HepG2 (cell line): ENCODE data around the gene DCST2. TPM values are rescaled to one million over a fixed set of nuclear protein-coding genes. Genes with fewer than 3 reads are reported as not detected.

Experiments used
- CREM ChIP-seq, 2 experiments: sonication (generic) in 1 of 2; formaldehyde crosslinking in 1 of 2; IDR thresholded peaks; 2 replicates each; pipeline versions ENCODE4 v1.4.0 to v1.6.1; 2016 to 2020; ENCODE audit warnings: antibody characterized with exemption in 1 of 2, mild to moderate bottlenecking in 1 of 2, missing genetic modification reagents in 1 of 2
- CSRNP1 ChIP-seq: sonication (generic); formaldehyde crosslinking; IDR thresholded peaks from 2 replicates; pipeline ENCODE4 v1.8.1; 2023; ENCODE audit warnings: mild to moderate bottlenecking, missing genetic modification reagents
- HDAC1 ChIP-seq: sonication (generic); formaldehyde crosslinking; IDR thresholded peaks from 2 replicates; pipeline ENCODE4 v1.5.1; 2020; ENCODE audit warnings: mild to moderate bottlenecking, missing genetic modification reagents
- IKZF5 ChIP-seq: IDR thresholded peaks from 2 replicates; pipeline ENCODE4 v1.6.1; 2018; ENCODE audit warnings: missing genetic modification reagents, mild to moderate bottlenecking, missing compliant biosample characterization
- JUND ChIP-seq: sonication (generic); formaldehyde crosslinking; IDR thresholded peaks from 2 replicates; pipeline ENCODE4 v1.8.0; 2022; ENCODE audit warnings: mild to moderate bottlenecking, missing genetic modification reagents
- NFIB ChIP-seq: sonication (generic); formaldehyde crosslinking; IDR thresholded peaks from 2 replicates; pipeline ENCODE4 v1.9.0; 2021; ENCODE audit warnings: missing genetic modification reagents, mild to moderate bottlenecking, borderline replicate concordance
- NR2F6 ChIP-seq, 2 experiments: IDR thresholded peaks; 2 replicates each; pipeline ENCODE4 v1.6.1; 2016; ENCODE audit warnings: antibody characterized with exemption in 1 of 2, mild to moderate bottlenecking in 1 of 2
- RAD21 ChIP-seq: fragments of 450-650 bp; formaldehyde crosslinking; IDR thresholded peaks from 2 replicates; pipeline ENCODE4 v1.5.0; 2020; ENCODE audit warnings: mild to moderate bottlenecking
- THAP7 ChIP-seq: sonication (generic); formaldehyde crosslinking; IDR thresholded peaks from 2 replicates; pipeline ENCODE4 v1.8.1; 2023; ENCODE audit warnings: mild to moderate bottlenecking, missing genetic modification reagents
- ZBTB14 ChIP-seq: sonication (generic); formaldehyde crosslinking; IDR thresholded peaks from 2 replicates; pipeline ENCODE4 v1.4.0; 2020; ENCODE audit warnings: missing genetic modification reagents
- ZBTB7B ChIP-seq: sonication (generic); formaldehyde crosslinking; IDR thresholded peaks from 2 replicates; pipeline ENCODE4 v1.4.0; 2020; ENCODE audit warnings: missing genetic modification reagents
- ZGPAT ChIP-seq: IDR thresholded peaks from 2 replicates; pipeline ENCODE4 v1.6.1; 2016; ENCODE audit warnings: mild to moderate bottlenecking
- ZNF101 ChIP-seq: sonication (generic); formaldehyde crosslinking; IDR thresholded peaks from 2 replicates; pipeline ENCODE4 v1.4.0; 2020; ENCODE audit warnings: mild to moderate bottlenecking, low read depth, missing genetic modification reagents, borderline replicate concordance
- ZNF124 ChIP-seq: sonication (generic); formaldehyde crosslinking; IDR thresholded peaks from 2 replicates; pipeline ENCODE4 v1.4.0; 2020; ENCODE audit warnings: missing genetic modification reagents
- ZNF431 ChIP-seq: sonication (generic); formaldehyde crosslinking; IDR thresholded peaks from 2 replicates; pipeline ENCODE4 v1.9.0; 2022; ENCODE audit warnings: missing genetic modification reagents, low read depth, mild to moderate bottlenecking, borderline replicate concordance
- ZNF576 ChIP-seq: sonication (generic); formaldehyde crosslinking; IDR thresholded peaks from 2 replicates; pipeline ENCODE4 v1.4.0; 2020; ENCODE audit warnings: mild to moderate bottlenecking, missing genetic modification reagents
- ZNF703 ChIP-seq: sonication (generic); formaldehyde crosslinking; IDR thresholded peaks from 2 replicates; pipeline ENCODE4 v1.5.1; 2020; ENCODE audit warnings: missing genetic modification reagents, mild to moderate bottlenecking, moderate library complexity, borderline replicate concordance
- ZNF775 ChIP-seq: sonication (generic); formaldehyde crosslinking; IDR thresholded peaks from 2 replicates; pipeline ENCODE4 v1.4.0; 2020; ENCODE audit warnings: missing genetic modification reagents, mild to moderate bottlenecking, moderate library complexity, borderline replicate concordance
- polyA plus RNA-seq, 8 experiments: library from polyadenylated mRNA; depleted of rRNA in 3 of 8; stranded (reverse) in 7 of 8; unstranded in 1 of 8; fragments of >200 nt; fragmentation: Illumina TruSeq in 4 of 8; extraction: Trizol in 4 of 8; gene quantifications; 2 replicates each; pipeline versions ENCODE4 v1.2.1 to v1.2.3, GENCODE V29; 2011 to 2016; ENCODE audit warnings: low read depth in 4 of 8, missing spikeins in 1 of 8, mixed read lengths in 1 of 8; ENCODE audit not compliant: insufficient read depth in 1 of 8
- total RNA-seq, 5 experiments: library from RNA; depleted of rRNA; stranded (reverse); fragments of >200 nt; fragmentation: Illumina TruSeq; extraction: Trizol; gene quantifications; 2 replicates each; pipeline ENCODE4 v1.2.3, GENCODE V29; 2016; ENCODE audit warnings: low read depth in 1 of 5

DCST2 gene
- total and polyA plus RNA-seq, 2 of the 13 experiments (the other 11 are each of a cell fraction or from before 2014, with no cell fraction given): 0.74 TPM; not detected in 1

- TF ChIP-seq ZGPAT (CRISPR knock-in tag) (peak; percentile 87), NFIB (CRISPR knock-in tag) (0 out of 2 replicates have a peak, but pooled peaks have one; percentile 29), ZNF431 (CRISPR knock-in tag) (peak; percentile 30; the same call in 1 of the 2 replicates), CREM (IDR thresholded peaks at IDR 0.05) (no peak), CREM (CRISPR knock-in tag; IDR thresholded peaks at IDR 0.05) (no peak), RAD21 (peak; percentile 69), IKZF5 (peak; percentile 71), ZBTB14 (CRISPR knock-in tag) (no peak), ZNF124 (CRISPR knock-in tag) (0 out of 2 replicates have a peak, but pooled peaks have one; percentile 49), HDAC1 (CRISPR knock-in tag) (peak; percentile 91), CSRNP1 (CRISPR knock-in tag) (peak; percentile 85), ZBTB7B (CRISPR knock-in tag) (peak; percentile 70), ZNF775 (CRISPR knock-in tag) (no peak), THAP7 (peak; percentile 73; the same call in 1 of the 2 replicates), ZNF576 (CRISPR knock-in tag) (peak; percentile 86; the same call in 1 of the 2 replicates), ZNF101 (CRISPR knock-in tag) (no peak), NR2F6 (IDR thresholded peaks at IDR 0.05) (no peak), NR2F6 (CRISPR knock-in tag; IDR thresholded peaks at IDR 0.05) (no peak), ZNF703 (no peak), JUND (peak; percentile 61; the same call in 1 of the 2 replicates)
Measured at GRCh38 chr1:155050560-155051341, 17.2 kb upstream of the DCST2 start, which contains the start of gene ADAM15 (continued).
